Mammary epithelial cell (primary cell): ENCODE results near the gene C15orf39.

Experiments used
- CTCF ChIP-seq, 2 donors: IDR thresholded peaks in 1 of 2; conservative IDR thresholded peaks in 1 of 2; 2 replicates each; pipeline ENCODE4 v1.5.1; 2011 to 2012; ENCODE audit warnings: inconsistent platforms in 2 of 2, low read length in 2 of 2, mild to moderate bottlenecking in 2 of 2, control low read depth in 1 of 2, low read depth in 1 of 2; ENCODE audit not compliant: insufficient read depth in 1 of 2; ENCODE audit errors: extremely low read depth in 1 of 2
- EZH2 ChIP-seq: IDR thresholded peaks from 2 replicates; pipeline ENCODE4 v1.6.1; 2012; ENCODE audit warnings: low read length, inconsistent platforms, borderline replicate concordance

GRCh38 chr15:75193272-75193671 lies 8.4 kb upstream of the C15orf39 start:
- TF ChIP-seq CTCF (conservative IDR thresholded peaks at IDR 0.05 in 1 of 2, IDR thresholded peaks at IDR 0.05 in 1 of 2; ENCODE audit: extremely low read depth in 1 of 2, insufficient read depth in 1 of 2, low read depth in 1 of 2, low read length in 2 of 2): no peak
- no peak for TF ChIP-seq EZH2
